IMR-90 (cell line): Measurements from ENCODE around the gene GK. TPM values are rescaled to one million over a fixed set of nuclear protein-coding genes. Genes with fewer than 3 reads are reported as not detected.

Experiments
- ATAC-seq: fragments of 200-7000 bp; cut with Tn5 transposase; 2 replicates; pipeline ENCODE4 v1.9.1; 2020; ENCODE audit warnings: low read depth, mild to moderate bottlenecking, moderate library complexity
- BruUV-seq: library from RNA; stranded (reverse); fragments of 400-500 nt; replicated peaks from 2 replicates; lab custom pipeline; 2021; lab: Mats Ljungman, UMichigan
- CTCF ChIA-PET: fragments of 300-600 bp; formaldehyde crosslinking; extraction: SDS; loops from one replicate; lab custom pipeline; 2021; ENCODE audit warnings: antibody characterized with exemption; lab: Yijun Ruan, JAX
- POLR2A ChIA-PET: fragments of 300-600 bp; sonication (Branson Sonifier 250); formaldehyde crosslinking; loops from one replicate; lab custom pipeline; 2022; ENCODE audit warnings: antibody characterized with exemption; ENCODE audit not compliant: unreplicated experiment; lab: Charles Lee
- DNase-seq: peaks from one replicate; pipeline ENCODE4 v3.0.0; 2013
- H2AFZ ChIP-seq: replicated peaks from 2 replicates; pipeline ENCODE3; 2013; ENCODE audit warnings: low read length, mild to moderate bottlenecking; ENCODE audit not compliant: poor library complexity
- H2AK5ac ChIP-seq: 2 replicates; pipeline ENCODE4 v1.6.1; 2013; ENCODE audit warnings: low read depth, low read length, inconsistent platforms
- H2AK9ac ChIP-seq: replicated peaks from 2 replicates; pipeline ENCODE3; 2013; ENCODE audit warnings: mild to moderate bottlenecking, low read depth, low read length, moderate library complexity; ENCODE audit not compliant: poor library complexity
- H2BK120ac ChIP-seq: 2 replicates; pipeline ENCODE4 v1.6.1; 2013; ENCODE audit warnings: low read depth, low read length, inconsistent platforms
- H2BK15ac ChIP-seq: 3 replicates; pipeline ENCODE4 v1.6.1; 2013; ENCODE audit warnings: low read depth, low read length, inconsistent platforms
- H2BK20ac ChIP-seq: 2 replicates; pipeline ENCODE4 v1.6.1; 2013; ENCODE audit warnings: low read depth, mild to moderate bottlenecking, inconsistent platforms, low read length, moderate library complexity
- H2BK5ac ChIP-seq: 2 replicates; pipeline ENCODE4 v1.6.1; 2013; ENCODE audit warnings: mild to moderate bottlenecking, low read depth, low read length, inconsistent platforms; ENCODE audit not compliant: poor library complexity, severe bottlenecking
- H3K14ac ChIP-seq: replicated peaks from 2 replicates; pipeline ENCODE4 v1.6.1; 2013; ENCODE audit warnings: low read depth, low read length, inconsistent platforms
- H3K18ac ChIP-seq: 2 replicates; pipeline ENCODE4 v1.6.1; 2013; ENCODE audit warnings: low read depth, low read length, control low read depth
- H3K23ac ChIP-seq: 2 replicates; pipeline ENCODE4 v1.6.1; 2013; ENCODE audit warnings: low read depth, low read length, inconsistent platforms
- H3K27ac ChIP-seq: 2 replicates; pipeline ENCODE4 v1.5.1; 2013; ENCODE audit warnings: mild to moderate bottlenecking, control low read depth, low read length; ENCODE audit not compliant: insufficient read depth
- H3K27me3 ChIP-seq: 2 replicates; pipeline ENCODE4 v1.6.1; 2013; ENCODE audit warnings: low read length; ENCODE audit not compliant: control insufficient read depth, insufficient read depth
- H3K36me3 ChIP-seq: 2 replicates; pipeline ENCODE4 v1.6.1; 2013; ENCODE audit warnings: low read length, mixed read lengths; ENCODE audit not compliant: control insufficient read depth, insufficient read depth
- H3K4ac ChIP-seq: 2 replicates; pipeline ENCODE4 v1.6.1; 2013; ENCODE audit warnings: low read depth, low read length, inconsistent platforms
- H3K4me1 ChIP-seq: 2 replicates; pipeline ENCODE4 v1.6.1; 2013; ENCODE audit warnings: low read length, mixed read lengths; ENCODE audit not compliant: control insufficient read depth, insufficient read depth
- H3K4me2 ChIP-seq: 2 replicates; pipeline ENCODE4 v1.6.1; 2013; ENCODE audit warnings: low read depth, mild to moderate bottlenecking, control low read depth, low read length, moderate library complexity
- H3K4me3 ChIP-seq: 2 replicates; pipeline ENCODE4 v1.5.1; 2013; ENCODE audit warnings: low read depth, mild to moderate bottlenecking, control low read depth, low read length, moderate library complexity; ENCODE audit not compliant: insufficient read depth
- H3K56ac ChIP-seq: 2 replicates; pipeline ENCODE4 v1.6.1; 2013; ENCODE audit warnings: low read length, inconsistent platforms; ENCODE audit not compliant: insufficient read depth; ENCODE audit errors: extremely low read depth
- H3K79me1 ChIP-seq, 2 experiments: 2 replicates each; pipeline ENCODE4 v1.6.1; 2013; ENCODE audit warnings: low read length in 2 of 2, inconsistent platforms in 1 of 2, low read depth in 1 of 2
- H3K9ac ChIP-seq: 2 replicates; pipeline ENCODE4 v1.6.1; 2013; ENCODE audit warnings: low read depth, low read length, control low read depth
- H3K9me1 ChIP-seq: 2 replicates; pipeline ENCODE4 v1.6.1; 2013; ENCODE audit warnings: low read length, inconsistent platforms; ENCODE audit not compliant: insufficient read depth
- H3K9me3 ChIP-seq: 2 replicates; pipeline ENCODE4 v1.6.1; 2013; ENCODE audit warnings: low read length; ENCODE audit not compliant: control insufficient read depth, insufficient read depth
- H4K20me1 ChIP-seq: 2 replicates; pipeline ENCODE4 v1.6.1; 2013; ENCODE audit warnings: low read length, inconsistent platforms; ENCODE audit not compliant: insufficient read depth
- H4K5ac ChIP-seq: 2 replicates; pipeline ENCODE4 v1.6.1; 2013; ENCODE audit warnings: mild to moderate bottlenecking, low read depth, low read length, control low read depth
- H4K8ac ChIP-seq, 2 experiments: 2 replicates each; pipeline ENCODE4 v1.6.1; 2013; ENCODE audit warnings: low read depth in 2 of 2, low read length in 2 of 2, control low read depth in 1 of 2, inconsistent platforms in 1 of 2
- H4K91ac ChIP-seq: 2 replicates; pipeline ENCODE4 v1.6.1; 2013; ENCODE audit warnings: low read depth, low read length, inconsistent platforms; ENCODE audit not compliant: insufficient read depth
- BHLHE40 ChIP-seq: fragments of 150-350 bp; IDR thresholded peaks from 2 replicates; pipeline ENCODE4 v1.6.1; 2016; ENCODE audit warnings: mild to moderate bottlenecking, low read depth, low read length
- CEBPB ChIP-seq: IDR thresholded peaks from 2 replicates; pipeline ENCODE4 v1.6.1; 2012; ENCODE audit warnings: low read depth, low read length, improper control_type of control experiment
- CHD1 ChIP-seq: IDR thresholded peaks from 2 replicates; pipeline ENCODE4 v1.6.1; 2012; ENCODE audit warnings: low read depth, low read length, improper control_type of control experiment
- FOS ChIP-seq: fragments of 150-350 bp; IDR thresholded peaks from 2 replicates; pipeline ENCODE4 v1.6.1; 2016; ENCODE audit warnings: low read depth, low read length
- MAFK ChIP-seq: IDR thresholded peaks from 2 replicates; pipeline ENCODE4 v1.6.1; 2012; ENCODE audit warnings: low read depth, low read length, improper control_type of control experiment
- MAZ ChIP-seq: IDR thresholded peaks from 2 replicates; pipeline ENCODE4 v1.6.1; 2012; ENCODE audit warnings: low read depth, mild to moderate bottlenecking, low read length, improper control_type of control experiment, moderate library complexity, borderline replicate concordance
- MXI1 ChIP-seq: IDR thresholded peaks from 2 replicates; pipeline ENCODE4 v1.6.1; 2012; ENCODE audit warnings: low read depth, mild to moderate bottlenecking, low read length, moderate library complexity, borderline replicate concordance
- NFE2L2 ChIP-seq: fragments of 150-350 bp; IDR thresholded peaks from 2 replicates; pipeline ENCODE4 v1.6.1; 2016; ENCODE audit warnings: low read depth, mild to moderate bottlenecking, low read length
- POLR2A ChIP-seq: IDR thresholded peaks from 2 replicates; pipeline ENCODE4 v1.6.1; 2012; ENCODE audit warnings: mild to moderate bottlenecking, low read depth, low read length
- RAD21 ChIP-seq: IDR thresholded peaks from 2 replicates; pipeline ENCODE4 v1.6.1; 2012; ENCODE audit warnings: low read length, improper control_type of control experiment
- RCOR1 ChIP-seq: IDR thresholded peaks from 2 replicates; pipeline ENCODE4 v1.6.1; 2012; ENCODE audit warnings: mild to moderate bottlenecking, low read length, improper control_type of control experiment; ENCODE audit not compliant: insufficient replicate concordance
- RFX5 ChIP-seq: IDR thresholded peaks from 2 replicates; pipeline ENCODE4 v1.8.0; 2012; ENCODE audit warnings: low read depth, mild to moderate bottlenecking, low read length, moderate library complexity
- SMC3 ChIP-seq: fragments of 150-350 bp; IDR thresholded peaks from 2 replicates; pipeline ENCODE4 v1.6.1; 2016; ENCODE audit warnings: low read depth, mild to moderate bottlenecking, antibody characterized with exemption, low read length, moderate library complexity
- WGBS, 2 experiments: methylation state at CpG; one replicate each; pipeline versions ENCODE4 v1.1.5 to v1.1.7; 2013; ENCODE audit warnings: missing lambda C conversion rate in 2 of 2; ENCODE audit not compliant: insufficient read length in 1 of 2; ENCODE audit errors: extremely low coverage in 2 of 2; 5-methylcytosine and 5-hydroxymethylcytosine counted together
- dilution Hi-C: fragments of 300-500 bp; cut with HindIII; formaldehyde crosslinking; loops from one replicate; pipeline ENCODE4 v1.14.3; 2018; ENCODE audit warnings: low sequenced_read_pairs; ENCODE audit not compliant: unreplicated experiment
- in situ Hi-C: fragments of 300-500 bp; cut with MboI; formaldehyde crosslinking; loops from 3 replicates; pipeline ENCODE4 v1.14.3; 2019; ENCODE audit warnings: low sequenced_read_pairs, inconsistent platforms, mixed read lengths
- intact Hi-C: fragments of 100-400 bp; cut with micrococcal nuclease; formaldehyde crosslinking; loops from 2 replicates; pipeline ENCODE4 v1.10.0; 2022
- polyA plus RNA-seq, 3 experiments: library from polyadenylated mRNA; depleted of rRNA; stranded (reverse); fragments of >200 nt; gene quantifications; 2 replicates each; pipeline ENCODE4 v1.2.3, GENCODE V29; 2012; ENCODE audit warnings: low replicate concordance in 1 of 3
- total RNA-seq: library from RNA; depleted of rRNA; stranded (reverse); fragments of >200 nt; gene quantifications from 2 replicates; pipeline ENCODE4 v1.2.3, GENCODE V29; 2012
- TF ChIP-seq, protein P1 (sequence below): conservative IDR thresholded peaks from 2 replicates; pipeline ENCODE4 v1.5.1; 2012; ENCODE audit warnings: mild to moderate bottlenecking, low read depth, low read length, improper control_type of control experiment
- TF ChIP-seq, protein P2 (sequence below): fragments of 150-350 bp; IDR thresholded peaks from 2 replicates; pipeline ENCODE4 v1.6.1; 2017; ENCODE audit warnings: mild to moderate bottlenecking, antibody characterized with exemption, low read length, low read depth

Gene GK
- total and polyA plus RNA-seq, 2 of the 4 experiments (the other 2 are of a cell fraction): 7.6 to 9.3 TPM

DNA sequence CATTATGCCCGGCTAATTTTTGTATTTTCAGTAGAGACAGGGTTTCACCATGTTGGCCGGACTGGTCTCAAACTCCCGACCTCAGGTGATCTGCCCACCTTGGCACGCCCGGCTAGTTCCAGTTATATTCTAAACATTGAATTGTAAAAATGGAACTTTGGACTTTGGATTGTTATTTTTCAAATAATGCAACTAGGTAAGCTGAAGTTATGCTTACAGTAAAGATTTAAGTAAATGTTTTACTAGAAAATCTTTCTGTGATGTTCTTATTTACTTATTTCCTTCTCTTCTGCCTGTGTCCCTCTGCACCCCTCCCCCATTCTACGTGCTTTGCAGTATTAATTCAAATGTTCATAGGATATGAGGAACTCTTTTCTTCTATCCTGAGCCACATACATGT lies 26.1 kb downstream of the GK start:
- intact Hi-C loops: no loop called here
- in situ Hi-C loops: no loop called here
- ChIA-PET POLR2A (no interaction called here), CTCF (no interaction called here)
- H3K23ac ChIP-seq: no peak overlapping the region
- no peak overlapping the region for H3K9ac ChIP-seq
- no peak overlapping the region for H3K56ac ChIP-seq
- no peak overlapping the region for H2AK9ac ChIP-seq
- H3K9me3 ChIP-seq: no peaks in the 10 kb centered on the region
- no peak overlapping the region for H2AFZ ChIP-seq
- no CpG with 5 or more reads among the region's 6 CpGs for WGBS, 2 experiments
- no peak for TF ChIP-seq CHD1
- TF ChIP-seq, protein P1, sequence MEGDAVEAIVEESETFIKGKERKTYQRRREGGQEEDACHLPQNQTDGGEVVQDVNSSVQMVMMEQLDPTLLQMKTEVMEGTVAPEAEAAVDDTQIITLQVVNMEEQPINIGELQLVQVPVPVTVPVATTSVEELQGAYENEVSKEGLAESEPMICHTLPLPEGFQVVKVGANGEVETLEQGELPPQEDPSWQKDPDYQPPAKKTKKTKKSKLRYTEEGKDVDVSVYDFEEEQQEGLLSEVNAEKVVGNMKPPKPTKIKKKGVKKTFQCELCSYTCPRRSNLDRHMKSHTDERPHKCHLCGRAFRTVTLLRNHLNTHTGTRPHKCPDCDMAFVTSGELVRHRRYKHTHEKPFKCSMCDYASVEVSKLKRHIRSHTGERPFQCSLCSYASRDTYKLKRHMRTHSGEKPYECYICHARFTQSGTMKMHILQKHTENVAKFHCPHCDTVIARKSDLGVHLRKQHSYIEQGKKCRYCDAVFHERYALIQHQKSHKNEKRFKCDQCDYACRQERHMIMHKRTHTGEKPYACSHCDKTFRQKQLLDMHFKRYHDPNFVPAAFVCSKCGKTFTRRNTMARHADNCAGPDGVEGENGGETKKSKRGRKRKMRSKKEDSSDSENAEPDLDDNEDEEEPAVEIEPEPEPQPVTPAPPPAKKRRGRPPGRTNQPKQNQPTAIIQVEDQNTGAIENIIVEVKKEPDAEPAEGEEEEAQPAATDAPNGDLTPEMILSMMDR: no peak
- no peak for TF ChIP-seq MAFK
- no peak for TF ChIP-seq BHLHE40
- no peak for TF ChIP-seq RCOR1
- no peak for TF ChIP-seq NFE2L2
- no peak for TF ChIP-seq MXI1
- TF ChIP-seq RAD21: no peak
- TF ChIP-seq RFX5: no peak
- TF ChIP-seq MAZ: no peak
- no peak for TF ChIP-seq POLR2A
- TF ChIP-seq SMC3: no peak
- TF ChIP-seq, protein P2, sequence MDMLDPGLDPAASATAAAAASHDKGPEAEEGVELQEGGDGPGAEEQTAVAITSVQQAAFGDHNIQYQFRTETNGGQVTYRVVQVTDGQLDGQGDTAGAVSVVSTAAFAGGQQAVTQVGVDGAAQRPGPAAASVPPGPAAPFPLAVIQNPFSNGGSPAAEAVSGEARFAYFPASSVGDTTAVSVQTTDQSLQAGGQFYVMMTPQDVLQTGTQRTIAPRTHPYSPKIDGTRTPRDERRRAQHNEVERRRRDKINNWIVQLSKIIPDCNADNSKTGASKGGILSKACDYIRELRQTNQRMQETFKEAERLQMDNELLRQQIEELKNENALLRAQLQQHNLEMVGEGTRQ: no peak
- TF ChIP-seq CEBPB: no peak
- no peak for TF ChIP-seq FOS
- H3K9me1 ChIP-seq: no peaks in the 10 kb centered on the region
- no peak overlapping the region for H2BK5ac ChIP-seq
- no peak overlapping the region for H2BK120ac ChIP-seq
- H3K4me2 ChIP-seq: no peak overlapping the region
- H4K8ac ChIP-seq: no peak overlapping the region
- H4K91ac ChIP-seq: no peak overlapping the region
- no peak overlapping the region for H2AK5ac ChIP-seq
- no peak for DNase-seq
- H3K27me3 ChIP-seq: no peaks in the 10 kb centered on the region
- no TSS peak for BruUV-seq
- peaks cover 13% of the 10 kb centered on the region; the same call in 1 of the 2 replicates for H3K36me3 ChIP-seq
- no peaks in the 10 kb centered on the region for H3K79me1 ChIP-seq
- H4K20me1 ChIP-seq: no peaks in the 10 kb centered on the region
- H4K5ac ChIP-seq: no peak overlapping the region
- no peak overlapping the region for H2BK20ac ChIP-seq
- no peaks in the 10 kb centered on the region for H3K4me1 ChIP-seq
- H3K18ac ChIP-seq: no peak overlapping the region
- dilution Hi-C loops: no loop called here
- H3K14ac ChIP-seq: no peak overlapping the region
- H3K4me3 ChIP-seq: no peak overlapping the region
- no peak overlapping the region for H3K27ac ChIP-seq
- no peak overlapping the region for H2BK15ac ChIP-seq
- H3K4ac ChIP-seq: no peak overlapping the region
- no peak for ATAC-seq
